Measurements from ENCODE around the gene TNFAIP8L2. TPM values are rescaled to one million over a fixed set of nuclear protein-coding genes. Genes with fewer than 3 reads are reported as not detected.

The TNFAIP8L2 gene
- total and polyA plus RNA-seq, 2 donors (not counting 3 experiments of a cell fraction or from before 2014, with no cell fraction given) = 0.06 TPM; not detected in 1

DNA sequence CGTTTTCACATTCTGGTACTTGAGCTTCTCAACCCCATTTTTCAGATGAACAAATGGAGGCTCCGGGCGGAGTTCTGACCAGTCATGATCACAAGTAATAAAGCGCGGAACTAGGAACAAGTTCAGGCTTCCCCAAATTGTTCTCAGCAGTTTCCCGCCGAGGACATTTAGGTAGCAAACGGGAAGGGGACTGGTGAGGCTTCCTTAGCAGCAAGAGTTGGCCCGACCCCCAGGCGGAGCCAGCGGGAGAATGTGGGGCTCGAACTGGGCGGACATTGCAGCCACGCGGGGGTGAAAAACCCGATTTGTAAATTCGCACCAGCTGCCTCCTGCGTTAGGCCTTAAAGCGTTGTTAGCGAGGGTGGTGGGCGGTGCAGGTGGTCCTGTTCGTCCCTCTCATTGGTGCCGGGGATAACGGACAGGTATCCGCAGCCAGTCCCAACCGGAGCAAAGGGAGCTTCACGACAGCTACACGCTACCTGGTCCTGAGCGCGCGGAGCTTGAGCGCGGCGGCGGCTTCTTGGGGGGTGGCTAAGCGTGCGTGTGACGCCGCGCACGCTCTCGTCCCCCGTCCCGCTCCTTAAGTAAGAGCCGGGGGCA lies 25.4 kb upstream of the TNFAIP8L2 start:
- peak overlapping the region; percentile 56 for H3K4me2 ChIP-seq (ENCODE audit: insufficient read depth, low read length)
- H3K27ac ChIP-seq (ENCODE audit: insufficient read depth, low read depth, low read length) = no peak overlapping the region
- FAIRE-seq (peak; percentile 75), DNase-seq (ENCODE audit: low read depth, low spot score) (peak; percentile 81)
- dilution Hi-C loops (cut with MboI; ENCODE audit: extremely low pct_ligation_motif_present, low sequenced_read_pairs) = no loop called here
- no peaks in the 10 kb centered on the region for H3K9me3 ChIP-seq (replicated peaks; ENCODE audit: control insufficient read depth, insufficient read depth, low read length)
- peaks cover 0 to 26% of the 10 kb centered on the region in 2 experiments for H3K36me3 ChIP-seq (ENCODE audit: control insufficient read depth in 2 of 2, extremely low read depth in 1 of 2, insufficient read depth in 2 of 2, low read length in 2 of 2)
- peak overlapping the region in 1 of 3 experiments; percentile 10 for H3K4me3 ChIP-seq (replicated peaks in 1 of 3; ENCODE audit: insufficient read depth in 1 of 3, low read depth in 1 of 3, low read length in 3 of 3)
- no peaks in the 10 kb centered on the region for H3K79me2 ChIP-seq (ENCODE audit: control insufficient read depth, insufficient read depth, low read length)
- H3K9me1 ChIP-seq (replicated peaks; ENCODE audit: control insufficient read depth, extremely low read depth, insufficient read depth, low read length) = no peaks in the 10 kb centered on the region
- CTCF ChIA-PET = interaction anchor here (0.7 to 6.6 kb wide), 11 partner anchors 10 to 83 kb away, joined by 3 to 53 read pairs (median 4); partner anchors contain the start of genes C1orf56, GABPB2 and TNFAIP8L2
- no peaks in the 10 kb centered on the region for H4K20me1 ChIP-seq (replicated peaks; ENCODE audit: control insufficient read depth, extremely low read depth, insufficient read depth, low read length)
- intact Hi-C loops (cut with micrococcal nuclease) = no loop called here
- peaks cover 6% of the 10 kb centered on the region for H3K4me1 ChIP-seq (ENCODE audit: control insufficient read depth, extremely low read depth, insufficient read depth, low read length)
- TF ChIP-seq FOS (IDR thresholded peaks at IDR 0.05; ENCODE audit: borderline replicate concordance, insufficient read depth, low read length) (no peak), POLR2A (IDR thresholded peaks at IDR 0.05; ENCODE audit: low read depth, low read length) (peak; percentile 35), POLR2AphosphoS5 (IDR thresholded peaks at IDR 0.05; ENCODE audit: insufficient read depth, low read depth, low read length) (peak; percentile 30), EZH2 (IDR thresholded peaks at IDR 0.05; ENCODE audit: borderline replicate concordance, low read depth, low read length, severe bottlenecking) (no peak), CTCF (IDR thresholded peaks at IDR 0.05; ENCODE audit: extremely low read depth in 1 of 2, insufficient read depth in 1 of 2, low read depth in 1 of 2, low read length in 2 of 2) (no peak), JUN (IDR thresholded peaks at IDR 0.05; ENCODE audit: borderline replicate concordance, insufficient read depth, insufficient read length, low read depth) (no peak), GATA2 (IDR thresholded peaks at IDR 0.05; ENCODE audit: insufficient read depth, insufficient read length, low read depth, low read length) (no peak), MAX (IDR thresholded peaks at IDR 0.05; ENCODE audit: insufficient read depth, insufficient read length) (no peak), MYC (IDR thresholded peaks at IDR 0.05; ENCODE audit: low read depth, low read length) (no peak)
- peak overlapping the region; percentile 25 for H2AFZ ChIP-seq (ENCODE audit: low read depth, low read length)
- no peak overlapping the region for H3K9ac ChIP-seq (replicated peaks; ENCODE audit: extremely low read depth, insufficient read depth, low read length)
- POLR2A ChIA-PET = interaction anchor here (0.9 to 1.0 kb wide), 2 partner anchors 12 to 13 kb away, joined by 3 to 4 read pairs; no protein-coding TSS in a partner anchor
- H3K27me3 ChIP-seq (ENCODE audit: control insufficient read depth in 2 of 2, insufficient read depth in 2 of 2, low read length in 2 of 2) = no peaks in the 10 kb centered on the region
- no TSS peak for BruUV-seq (replicated peaks)
